GM06990 (cell line): ENCODE data around the gene STAP1.

ENCODE experiments used
- DNase-seq: peaks from one replicate; pipeline ENCODE4 v3.0.0-alpha.2; 2011; ENCODE audit not compliant: insufficient read length; ENCODE audit errors: extremely low read depth
- H3K27me3 ChIP-seq: replicated peaks from 2 replicates; pipeline ENCODE4 v1.6.0; 2011; ENCODE audit warnings: low read length; ENCODE audit not compliant: control insufficient read depth, insufficient read depth
- H3K36me3 ChIP-seq: 2 replicates; pipeline ENCODE4 v1.5.1; 2011; ENCODE audit warnings: low read length; ENCODE audit not compliant: control insufficient read depth, insufficient read depth
- H3K4me3 ChIP-seq: replicated peaks from 2 replicates; pipeline ENCODE4 v1.5.1; 2011; ENCODE audit warnings: low read depth, mild to moderate bottlenecking, control low read depth, low read length
- TF ChIP-seq, protein P1 (sequence below): IDR thresholded peaks from 2 replicates; pipeline ENCODE4 v1.5.1; 2011; ENCODE audit warnings: low read length, control low read depth, mild to moderate bottlenecking, inconsistent platforms; ENCODE audit not compliant: insufficient read depth, poor library complexity, severe bottlenecking

STAP1 gene

DNA sequence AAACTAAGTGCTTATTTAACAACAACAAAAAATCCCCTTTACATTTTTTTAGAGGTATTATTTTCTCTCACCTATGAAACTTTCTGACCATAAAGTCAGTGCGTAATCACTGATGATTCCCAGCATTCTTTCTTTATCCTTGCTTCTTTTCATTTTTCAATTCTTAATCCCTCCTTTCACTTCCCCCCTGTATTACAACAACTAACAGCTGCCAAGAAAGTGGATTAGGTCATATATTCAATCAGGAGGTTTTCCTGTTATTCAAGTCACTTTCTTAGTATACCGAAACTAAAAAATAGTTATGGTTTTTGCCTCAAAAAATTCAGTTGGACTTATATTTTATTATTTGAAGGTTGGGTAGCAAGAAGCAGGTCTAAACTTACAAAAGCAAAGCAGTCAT is 2.1 kb upstream of the STAP1 start:
- no peak overlapping the region for H3K4me3 ChIP-seq
- no peak for DNase-seq
- TF ChIP-seq, protein P1, sequence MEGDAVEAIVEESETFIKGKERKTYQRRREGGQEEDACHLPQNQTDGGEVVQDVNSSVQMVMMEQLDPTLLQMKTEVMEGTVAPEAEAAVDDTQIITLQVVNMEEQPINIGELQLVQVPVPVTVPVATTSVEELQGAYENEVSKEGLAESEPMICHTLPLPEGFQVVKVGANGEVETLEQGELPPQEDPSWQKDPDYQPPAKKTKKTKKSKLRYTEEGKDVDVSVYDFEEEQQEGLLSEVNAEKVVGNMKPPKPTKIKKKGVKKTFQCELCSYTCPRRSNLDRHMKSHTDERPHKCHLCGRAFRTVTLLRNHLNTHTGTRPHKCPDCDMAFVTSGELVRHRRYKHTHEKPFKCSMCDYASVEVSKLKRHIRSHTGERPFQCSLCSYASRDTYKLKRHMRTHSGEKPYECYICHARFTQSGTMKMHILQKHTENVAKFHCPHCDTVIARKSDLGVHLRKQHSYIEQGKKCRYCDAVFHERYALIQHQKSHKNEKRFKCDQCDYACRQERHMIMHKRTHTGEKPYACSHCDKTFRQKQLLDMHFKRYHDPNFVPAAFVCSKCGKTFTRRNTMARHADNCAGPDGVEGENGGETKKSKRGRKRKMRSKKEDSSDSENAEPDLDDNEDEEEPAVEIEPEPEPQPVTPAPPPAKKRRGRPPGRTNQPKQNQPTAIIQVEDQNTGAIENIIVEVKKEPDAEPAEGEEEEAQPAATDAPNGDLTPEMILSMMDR = no peak
- H3K27me3 ChIP-seq = no peaks in the 10 kb centered on the region
- H3K36me3 ChIP-seq = no peaks in the 10 kb centered on the region

DNA sequence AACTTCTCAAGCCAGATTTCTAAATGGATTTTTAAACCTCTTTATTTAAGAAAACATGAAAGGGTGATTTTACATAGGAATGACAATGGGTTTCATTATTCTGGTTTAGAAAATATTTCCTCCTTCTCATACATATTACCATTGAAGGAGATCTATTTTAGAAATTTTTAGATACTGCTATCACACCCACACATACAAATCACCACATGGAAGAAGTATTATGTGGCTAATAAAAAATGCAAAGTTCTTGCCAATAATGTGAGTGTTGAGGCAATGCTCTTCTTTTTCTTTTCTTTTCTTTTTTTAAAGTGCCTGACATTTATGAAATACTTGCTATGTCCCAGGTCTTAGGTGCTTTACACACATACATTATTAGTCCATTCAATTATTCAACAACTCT is 6.8 kb downstream of the STAP1 start:
- Histone ChIP-seq H3K27me3 (no peaks in the 10 kb centered on the region), H3K36me3 (no peaks in the 10 kb centered on the region), H3K4me3 (no peak overlapping the region)
- TF ChIP-seq, protein P1 = no peak
- DNase-seq = no peak

- no peak for DNase-seq
Observed at GRCh38 chr4:67566335-67566734, 7.8 kb downstream of the STAP1 start.

DNA sequence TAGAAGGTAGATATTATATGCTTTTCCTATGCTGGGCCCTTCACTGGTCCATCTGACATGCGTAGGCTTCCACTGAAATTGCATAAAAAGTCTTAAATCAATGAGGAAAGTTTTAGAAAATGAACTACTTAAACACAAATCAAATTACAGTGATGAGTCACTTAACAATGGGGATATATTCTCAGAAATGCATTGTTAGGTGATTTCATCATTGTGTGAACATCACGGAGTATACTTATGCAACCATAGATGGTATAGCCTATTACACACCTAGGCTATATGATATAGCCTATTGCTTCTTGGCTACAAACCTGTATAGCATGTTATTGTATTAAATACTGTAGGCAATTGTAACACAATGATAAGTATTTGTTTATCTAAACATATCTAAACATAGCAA is 10.3 kb downstream of the STAP1 start:
- Histone ChIP-seq H3K27me3 (no peaks in the 10 kb centered on the region), H3K4me3 (no peak overlapping the region), H3K36me3 (no peaks in the 10 kb centered on the region)
- DNase-seq = no peak
- TF ChIP-seq, protein P1 = no peak

More at GRCh38 chr4:67566335-67566734, 7.8 kb downstream of the STAP1 start:
- H3K36me3 ChIP-seq = no peaks in the 10 kb centered on the region
- TF ChIP-seq, protein P1 = no peak
- no peaks in the 10 kb centered on the region for H3K27me3 ChIP-seq
- no peak overlapping the region for H3K4me3 ChIP-seq

DNA sequence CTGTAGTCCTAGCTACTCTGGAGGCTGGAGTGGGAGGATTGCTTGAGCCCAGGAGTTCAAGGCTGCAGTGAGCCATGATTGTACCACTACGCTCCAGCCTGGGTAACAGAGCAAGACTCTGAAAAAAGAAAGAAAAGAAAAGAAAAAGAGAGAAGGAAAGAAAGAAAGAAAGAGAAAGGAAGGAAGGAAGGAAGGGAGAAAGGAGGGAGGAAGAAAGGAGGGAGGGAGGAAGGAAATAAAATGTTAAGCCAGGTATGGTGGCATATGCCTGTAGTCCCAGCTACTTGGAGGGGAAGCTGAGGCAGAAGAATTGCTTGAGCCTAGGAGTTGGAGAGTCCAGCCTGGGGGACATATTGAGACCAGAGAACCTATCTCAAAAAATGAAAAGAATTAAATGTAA is 12.0 kb downstream of the STAP1 start:
- Histone ChIP-seq H3K4me3 (no peak overlapping the region), H3K36me3 (no peaks in the 10 kb centered on the region), H3K27me3 (no peaks in the 10 kb centered on the region)
- TF ChIP-seq, protein P1 = no peak
- DNase-seq = no peak

GRCh38 chr4:67571975-67572374 is 13.4 kb downstream of the STAP1 start:
- H3K27me3 ChIP-seq = no peaks in the 10 kb centered on the region
- H3K4me3 ChIP-seq = no peak overlapping the region
- DNase-seq = no peak
- TF ChIP-seq, protein P1 = no peak
- no peaks in the 10 kb centered on the region for H3K36me3 ChIP-seq
